Stomach smooth muscle (tissue), 2 donors: ENCODE results near the gene ZNF438.

Source experiments
- H3K27ac ChIP-seq: one replicate; pipeline ENCODE4 v1.7.0; 2013; ENCODE audit warnings: mild to moderate bottlenecking, low read length, inconsistent platforms
- H3K27me3 ChIP-seq, 2 donors: one replicate each; pipeline ENCODE4 v1.7.0; 2013; ENCODE audit warnings: low read length in 2 of 2; ENCODE audit not compliant: insufficient read depth in 2 of 2, control insufficient read depth in 1 of 2
- H3K36me3 ChIP-seq, 2 donors: one replicate each; pipeline ENCODE4 v1.7.0; 2013; ENCODE audit warnings: low read length in 2 of 2; ENCODE audit not compliant: control insufficient read depth in 2 of 2, insufficient read depth in 2 of 2
- H3K4me1 ChIP-seq: one replicate; pipeline ENCODE4 v1.7.0; 2013; ENCODE audit warnings: low read length; ENCODE audit not compliant: control insufficient read depth, insufficient read depth
- H3K4me3 ChIP-seq, 2 donors: one replicate each; pipeline ENCODE4 v1.7.0; 2013; ENCODE audit warnings: low read length in 2 of 2
- H3K9ac ChIP-seq, 2 donors: one replicate each; pipeline ENCODE4 v1.7.0; 2013; ENCODE audit warnings: low read length in 2 of 2, mild to moderate bottlenecking in 1 of 2
- H3K9me3 ChIP-seq, 2 donors: one replicate each; pipeline ENCODE4 v1.7.0; 2013; ENCODE audit warnings: low read length in 2 of 2; ENCODE audit not compliant: control insufficient read depth in 2 of 2
- donor health status: healthy.
- donor health status: Pancreatic carcinoma.

The ZNF438 gene

GRCh38 chr10:30835146-30835545 lies 196.5 kb downstream of the ZNF438 start:
- no peak overlapping the region for H3K27ac ChIP-seq
- H3K27me3 ChIP-seq, result no peaks in the 10 kb centered on the region

GRCh38 chr10:30834651-30835050 lies 197.0 kb downstream of the ZNF438 start:
- Histone ChIP-seq H3K4me1 (no peaks in the 10 kb centered on the region), H3K9me3 (no peaks in the 10 kb centered on the region), H3K9ac (no peak overlapping the region), H3K27ac (no peak overlapping the region), H3K36me3 (no peaks in the 10 kb centered on the region), H3K4me3 (no peak overlapping the region), H3K27me3 (no peaks in the 10 kb centered on the region)

More at GRCh38 chr10:30835146-30835545, 196.5 kb downstream of the ZNF438 start:
- H3K9ac ChIP-seq, result no peak overlapping the region
- no peak overlapping the region for H3K4me3 ChIP-seq
- H3K36me3 ChIP-seq, result no peaks in the 10 kb centered on the region
- H3K9me3 ChIP-seq, result no peaks in the 10 kb centered on the region
- no peaks in the 10 kb centered on the region for H3K4me1 ChIP-seq

GRCh38 chr10:30834153-30834552 lies 197.5 kb downstream of the ZNF438 start:
- Histone ChIP-seq H3K36me3 (no peaks in the 10 kb centered on the region), H3K9me3 (no peaks in the 10 kb centered on the region), H3K4me1 (no peaks in the 10 kb centered on the region), H3K27me3 (no peaks in the 10 kb centered on the region), H3K4me3 (no peak overlapping the region), H3K9ac (no peak overlapping the region), H3K27ac (no peak overlapping the region)

GRCh38 chr10:30833628-30833970 lies 198.1 kb downstream of the ZNF438 start:
- H3K9me3 ChIP-seq, result no peaks in the 10 kb centered on the region
- no peaks in the 10 kb centered on the region for H3K4me1 ChIP-seq
- H3K27me3 ChIP-seq, result no peaks in the 10 kb centered on the region
- no peaks in the 10 kb centered on the region for H3K36me3 ChIP-seq
- no peak overlapping the region for H3K27ac ChIP-seq
- no peak overlapping the region for H3K4me3 ChIP-seq
- no peak overlapping the region for H3K9ac ChIP-seq

GRCh38 chr10:30832749-30833627 lies 198.7 kb downstream of the ZNF438 start:
- Histone ChIP-seq H3K36me3 (no peaks in the 10 kb centered on the region), H3K27ac (no peak overlapping the region), H3K4me3 (no peak overlapping the region), H3K9ac (no peak overlapping the region), H3K4me1 (no peaks in the 10 kb centered on the region), H3K9me3 (no peaks in the 10 kb centered on the region), H3K27me3 (no peaks in the 10 kb centered on the region)

GRCh38 chr10:30832001-30832748 lies 199.5 kb downstream of the ZNF438 start:
- H3K27me3 ChIP-seq, result no peaks in the 10 kb centered on the region
- H3K4me3 ChIP-seq, result no peak overlapping the region
- H3K36me3 ChIP-seq, result no peaks in the 10 kb centered on the region
- H3K9ac ChIP-seq, result no peak overlapping the region
- H3K4me1 ChIP-seq, result no peaks in the 10 kb centered on the region
- H3K9me3 ChIP-seq, result no peaks in the 10 kb centered on the region
- H3K27ac ChIP-seq, result no peak overlapping the region

GRCh38 chr10:30831426-30831825 lies 200.2 kb downstream of the ZNF438 start:
- Histone ChIP-seq H3K27me3 (no peaks in the 10 kb centered on the region), H3K9ac (no peak overlapping the region), H3K9me3 (no peaks in the 10 kb centered on the region), H3K36me3 (no peaks in the 10 kb centered on the region), H3K4me3 (no peak overlapping the region), H3K4me1 (no peaks in the 10 kb centered on the region), H3K27ac (no peak overlapping the region)

GRCh38 chr10:30830315-30831230 lies 201.1 kb downstream of the ZNF438 start:
- H3K9ac ChIP-seq, result no peak overlapping the region
- H3K27me3 ChIP-seq, result no peaks in the 10 kb centered on the region
- H3K36me3 ChIP-seq, result no peaks in the 10 kb centered on the region
- H3K4me1 ChIP-seq, result no peaks in the 10 kb centered on the region
- H3K9me3 ChIP-seq, result no peaks in the 10 kb centered on the region
- no peak overlapping the region for H3K4me3 ChIP-seq
- no peak overlapping the region for H3K27ac ChIP-seq

GRCh38 chr10:30829901-30830300 lies 201.8 kb downstream of the ZNF438 start:
- Histone ChIP-seq H3K9ac (no peak overlapping the region), H3K9me3 (no peaks in the 10 kb centered on the region), H3K4me1 (no peaks in the 10 kb centered on the region), H3K27me3 (no peaks in the 10 kb centered on the region), H3K36me3 (no peaks in the 10 kb centered on the region), H3K27ac (no peak overlapping the region), H3K4me3 (no peak overlapping the region)

GRCh38 chr10:30828680-30829079 lies 203.0 kb downstream of the ZNF438 start:
- no peaks in the 10 kb centered on the region for H3K36me3 ChIP-seq
- no peak overlapping the region for H3K27ac ChIP-seq
- H3K4me3 ChIP-seq, result no peak overlapping the region
- no peaks in the 10 kb centered on the region for H3K4me1 ChIP-seq
- H3K9me3 ChIP-seq, result no peaks in the 10 kb centered on the region
- H3K27me3 ChIP-seq, result no peaks in the 10 kb centered on the region
- no peak overlapping the region for H3K9ac ChIP-seq
